ENCODE measurements around the gene ANKRD13B. TPM values are rescaled to one million over a fixed set of nuclear protein-coding genes. Genes with fewer than 3 reads are reported as not detected.

The ANKRD13B gene
- total RNA-seq, 1 experiment from 2014 or later = 31.4 TPM

DNA sequence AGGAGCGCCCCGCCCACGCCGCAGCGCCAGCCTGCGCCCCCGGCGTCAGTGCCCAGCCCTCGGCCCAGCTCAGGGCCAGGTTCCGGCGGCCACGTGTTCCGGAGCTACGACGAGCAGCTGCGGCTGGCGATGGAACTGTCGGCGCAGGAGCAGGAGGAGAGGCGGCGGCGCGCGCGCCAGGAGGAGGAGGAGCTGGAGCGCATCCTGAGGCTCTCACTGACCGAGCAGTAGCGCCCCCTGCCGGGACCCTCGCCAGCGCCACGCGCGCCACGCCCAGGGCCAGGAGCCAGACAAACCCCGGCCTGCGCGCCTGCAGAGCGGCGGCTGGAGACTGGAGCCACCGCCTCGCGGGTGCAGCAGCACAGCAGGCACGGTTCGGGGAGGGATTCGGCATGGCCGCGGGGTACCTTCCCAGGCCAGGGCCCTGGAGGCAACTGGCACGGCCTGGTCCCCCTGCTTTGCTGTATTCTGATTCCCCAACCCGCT lies 20.5 kb downstream of the ANKRD13B start:
- Histone ChIP-seq H3K4me1 (ENCODE audit: control insufficient read depth, insufficient read depth, low read length) (peaks cover 35% of the 10 kb centered on the region), H3K36me3 (ENCODE audit: control insufficient read depth, insufficient read depth, low read length) (no peaks in the 10 kb centered on the region), H3K27ac (ENCODE audit: low read length) (no peak overlapping the region), H3K9me3 (ENCODE audit: control insufficient read depth, insufficient read depth, low read depth, low read length) (no peaks in the 10 kb centered on the region), H3K27me3 (ENCODE audit: control insufficient read depth, insufficient read depth, low read length) (no peaks in the 10 kb centered on the region), H3K4me3 (ENCODE audit: low read depth in 2 of 2, low read length in 2 of 2) (no peak overlapping the region)
- no TSS peak for BruUV-seq (replicated peaks)
- POLR2A ChIA-PET = interaction anchor here (0.6 kb wide), 1 partner anchor 1463 kb away, joined by 4 read pairs; no protein-coding TSS in a partner anchor
- in situ Hi-C loops (cut with HindIII; ENCODE audit: low pct_unique_long_range_greater_than_20kb, low sequenced_read_pairs) (no loop called here), intact Hi-C loops (cut with micrococcal nuclease; ENCODE audit: unreplicated experiment) (no loop called here)
- ATAC-seq (no peak), DNase-seq (ENCODE audit: low read depth, low spot score) (no peak)
- CTCF ChIA-PET = interaction anchor here (0.6 to 0.7 kb wide), 2 partner anchors 129 to 480 kb away, joined by 6 read pairs; no protein-coding TSS in a partner anchor
- TF ChIP-seq, protein P1, sequence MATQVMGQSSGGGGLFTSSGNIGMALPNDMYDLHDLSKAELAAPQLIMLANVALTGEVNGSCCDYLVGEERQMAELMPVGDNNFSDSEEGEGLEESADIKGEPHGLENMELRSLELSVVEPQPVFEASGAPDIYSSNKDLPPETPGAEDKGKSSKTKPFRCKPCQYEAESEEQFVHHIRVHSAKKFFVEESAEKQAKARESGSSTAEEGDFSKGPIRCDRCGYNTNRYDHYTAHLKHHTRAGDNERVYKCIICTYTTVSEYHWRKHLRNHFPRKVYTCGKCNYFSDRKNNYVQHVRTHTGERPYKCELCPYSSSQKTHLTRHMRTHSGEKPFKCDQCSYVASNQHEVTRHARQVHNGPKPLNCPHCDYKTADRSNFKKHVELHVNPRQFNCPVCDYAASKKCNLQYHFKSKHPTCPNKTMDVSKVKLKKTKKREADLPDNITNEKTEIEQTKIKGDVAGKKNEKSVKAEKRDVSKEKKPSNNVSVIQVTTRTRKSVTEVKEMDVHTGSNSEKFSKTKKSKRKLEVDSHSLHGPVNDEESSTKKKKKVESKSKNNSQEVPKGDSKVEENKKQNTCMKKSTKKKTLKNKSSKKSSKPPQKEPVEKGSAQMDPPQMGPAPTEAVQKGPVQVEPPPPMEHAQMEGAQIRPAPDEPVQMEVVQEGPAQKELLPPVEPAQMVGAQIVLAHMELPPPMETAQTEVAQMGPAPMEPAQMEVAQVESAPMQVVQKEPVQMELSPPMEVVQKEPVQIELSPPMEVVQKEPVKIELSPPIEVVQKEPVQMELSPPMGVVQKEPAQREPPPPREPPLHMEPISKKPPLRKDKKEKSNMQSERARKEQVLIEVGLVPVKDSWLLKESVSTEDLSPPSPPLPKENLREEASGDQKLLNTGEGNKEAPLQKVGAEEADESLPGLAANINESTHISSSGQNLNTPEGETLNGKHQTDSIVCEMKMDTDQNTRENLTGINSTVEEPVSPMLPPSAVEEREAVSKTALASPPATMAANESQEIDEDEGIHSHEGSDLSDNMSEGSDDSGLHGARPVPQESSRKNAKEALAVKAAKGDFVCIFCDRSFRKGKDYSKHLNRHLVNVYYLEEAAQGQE (IDR thresholded peaks at IDR 0.05; ENCODE audit: insufficient read depth in 1 of 2, low read depth in 2 of 2, low read length in 1 of 2) = no peak
- TF ChIP-seq POLR2AphosphoS5 (IDR thresholded peaks at IDR 0.05; ENCODE audit: low read depth, low read length) = no peak
- TF ChIP-seq, protein P2, sequence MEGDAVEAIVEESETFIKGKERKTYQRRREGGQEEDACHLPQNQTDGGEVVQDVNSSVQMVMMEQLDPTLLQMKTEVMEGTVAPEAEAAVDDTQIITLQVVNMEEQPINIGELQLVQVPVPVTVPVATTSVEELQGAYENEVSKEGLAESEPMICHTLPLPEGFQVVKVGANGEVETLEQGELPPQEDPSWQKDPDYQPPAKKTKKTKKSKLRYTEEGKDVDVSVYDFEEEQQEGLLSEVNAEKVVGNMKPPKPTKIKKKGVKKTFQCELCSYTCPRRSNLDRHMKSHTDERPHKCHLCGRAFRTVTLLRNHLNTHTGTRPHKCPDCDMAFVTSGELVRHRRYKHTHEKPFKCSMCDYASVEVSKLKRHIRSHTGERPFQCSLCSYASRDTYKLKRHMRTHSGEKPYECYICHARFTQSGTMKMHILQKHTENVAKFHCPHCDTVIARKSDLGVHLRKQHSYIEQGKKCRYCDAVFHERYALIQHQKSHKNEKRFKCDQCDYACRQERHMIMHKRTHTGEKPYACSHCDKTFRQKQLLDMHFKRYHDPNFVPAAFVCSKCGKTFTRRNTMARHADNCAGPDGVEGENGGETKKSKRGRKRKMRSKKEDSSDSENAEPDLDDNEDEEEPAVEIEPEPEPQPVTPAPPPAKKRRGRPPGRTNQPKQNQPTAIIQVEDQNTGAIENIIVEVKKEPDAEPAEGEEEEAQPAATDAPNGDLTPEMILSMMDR (IDR thresholded peaks at IDR 0.05) = peak; percentile 5; the same call in 1 of the 2 replicates

DNA sequence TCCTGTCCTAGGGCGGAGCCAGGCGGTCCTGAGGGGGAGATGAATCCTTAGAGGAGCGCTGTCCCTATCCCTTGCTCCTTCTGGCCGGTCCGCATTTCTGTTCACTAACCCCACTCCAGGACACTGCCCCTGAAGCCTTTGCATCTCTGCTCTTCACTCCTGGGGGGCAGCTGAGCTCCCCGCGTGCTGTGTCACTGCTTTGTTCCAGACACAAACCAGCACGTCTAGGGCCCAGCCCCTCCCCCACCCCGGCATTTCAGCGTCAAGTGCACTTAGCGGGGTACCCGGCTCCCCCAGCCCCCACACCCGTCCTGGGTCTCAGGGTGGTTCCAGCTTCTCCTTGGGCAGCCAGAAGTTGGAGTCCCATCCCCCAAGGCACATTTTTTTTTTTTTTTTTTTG lies 20.9 kb downstream of the ANKRD13B start:
- Histone ChIP-seq H3K9me3 (ENCODE audit: control insufficient read depth, insufficient read depth, low read depth, low read length) (no peaks in the 10 kb centered on the region), H3K27ac (ENCODE audit: low read length) (no peak overlapping the region), H3K36me3 (ENCODE audit: control insufficient read depth, insufficient read depth, low read length) (no peaks in the 10 kb centered on the region), H3K27me3 (ENCODE audit: control insufficient read depth, insufficient read depth, low read length) (no peaks in the 10 kb centered on the region), H3K4me3 (ENCODE audit: low read depth in 2 of 2, low read length in 2 of 2) (no peak overlapping the region), H3K4me1 (ENCODE audit: control insufficient read depth, insufficient read depth, low read length) (peaks cover 37% of the 10 kb centered on the region)
- DNase-seq (ENCODE audit: low read depth, low spot score) (no peak), ATAC-seq (no peak)
- intact Hi-C loops (cut with micrococcal nuclease; ENCODE audit: unreplicated experiment) = no loop called here
- in situ Hi-C loops (cut with HindIII; ENCODE audit: low pct_unique_long_range_greater_than_20kb, low sequenced_read_pairs) = no loop called here
- POLR2A ChIA-PET = interaction anchor here (0.6 kb wide), 1 partner anchor 1463 kb away, joined by 4 read pairs; no protein-coding TSS in a partner anchor
- CTCF ChIA-PET = interaction anchor here (0.7 kb wide), 1 partner anchor 479 kb away, joined by 6 read pairs; no protein-coding TSS in a partner anchor
- TF ChIP-seq, protein P1 (IDR thresholded peaks at IDR 0.05; ENCODE audit: insufficient read depth in 1 of 2, low read depth in 2 of 2, low read length in 1 of 2) = no peak
- no peak for TF ChIP-seq SIN3A (IDR thresholded peaks at IDR 0.05; ENCODE audit: borderline replicate concordance, insufficient read depth, low read depth, low read length)
- TF ChIP-seq TCF7L2 (IDR thresholded peaks at IDR 0.05; ENCODE audit: low read depth, low read length) = no peak
- TF ChIP-seq, protein P2 (IDR thresholded peaks at IDR 0.05) = no peak
- no peak for TF ChIP-seq POLR2AphosphoS5 (IDR thresholded peaks at IDR 0.05; ENCODE audit: low read depth, low read length)
- BruUV-seq (replicated peaks) = no TSS peak
